GM06990 (cell line): ENCODE data around the gene HARBI1.

ENCODE experiments used
- DNase-seq: peaks from one replicate; pipeline ENCODE4 v3.0.0-alpha.2; 2011; ENCODE audit not compliant: insufficient read length; ENCODE audit errors: extremely low read depth
- H3K27me3 ChIP-seq: replicated peaks from 2 replicates; pipeline ENCODE4 v1.6.0; 2011; ENCODE audit warnings: low read length; ENCODE audit not compliant: control insufficient read depth, insufficient read depth
- H3K36me3 ChIP-seq: 2 replicates; pipeline ENCODE4 v1.5.1; 2011; ENCODE audit warnings: low read length; ENCODE audit not compliant: control insufficient read depth, insufficient read depth
- H3K4me3 ChIP-seq: replicated peaks from 2 replicates; pipeline ENCODE4 v1.5.1; 2011; ENCODE audit warnings: low read depth, mild to moderate bottlenecking, control low read depth, low read length
- CTCF ChIP-seq: IDR thresholded peaks from 2 replicates; pipeline ENCODE4 v1.5.1; 2011; ENCODE audit warnings: low read length, control low read depth, mild to moderate bottlenecking, inconsistent platforms; ENCODE audit not compliant: insufficient read depth, poor library complexity, severe bottlenecking

The HARBI1 gene

GRCh38 chr11:46632502-46632901, 15.5 kb upstream of the HARBI1 start:
- Histone ChIP-seq H3K27me3 (no peaks in the 10 kb centered on the region), H3K36me3 (peaks cover 5% of the 10 kb centered on the region), H3K4me3 (no peak overlapping the region)
- no peak for TF ChIP-seq CTCF
- DNase-seq: no peak

- Histone ChIP-seq H3K4me3 (no peak overlapping the region), H3K27me3 (no peaks in the 10 kb centered on the region), H3K36me3 (peaks cover 5% of the 10 kb centered on the region)
- DNase-seq: no peak
- TF ChIP-seq CTCF: no peak
Observed at GRCh38 chr11:46631676-46632075, 14.6 kb upstream of the HARBI1 start.

GRCh38 chr11:46630237-46630636, 13.2 kb upstream of the HARBI1 start:
- Histone ChIP-seq H3K4me3 (no peak overlapping the region), H3K27me3 (no peaks in the 10 kb centered on the region), H3K36me3 (peaks cover 5% of the 10 kb centered on the region)
- TF ChIP-seq CTCF: no peak
- DNase-seq: no peak

GRCh38 chr11:46628961-46629360, 11.9 kb upstream of the HARBI1 start:
- no peaks in the 10 kb centered on the region for H3K27me3 ChIP-seq
- TF ChIP-seq CTCF: no peak
- DNase-seq: no peak
- H3K4me3 ChIP-seq: no peak overlapping the region
- H3K36me3 ChIP-seq: peaks cover 8% of the 10 kb centered on the region

- no peak overlapping the region for H3K4me3 ChIP-seq
- no peak for DNase-seq
- no peaks in the 10 kb centered on the region for H3K27me3 ChIP-seq
- H3K36me3 ChIP-seq: peaks cover 5% of the 10 kb centered on the region
- no peak for TF ChIP-seq CTCF
Observed at GRCh38 chr11:46625406-46625805, 8.4 kb upstream of the HARBI1 start.

GRCh38 chr11:46618837-46619236, 1.8 kb upstream of the HARBI1 start:
- no peaks in the 10 kb centered on the region for H3K27me3 ChIP-seq
- no peak overlapping the region; the same call in 1 of the 2 replicates for H3K4me3 ChIP-seq
- DNase-seq: no peak
- no peaks in the 10 kb centered on the region; the same call in 1 of the 2 replicates for H3K36me3 ChIP-seq
- TF ChIP-seq CTCF: no peak
